Right atrium auricular region (tissue), 2 donors: ENCODE data around the gene LCE7A. TPM values are rescaled to one million over a fixed set of nuclear protein-coding genes. Genes with fewer than 3 reads are reported as not detected.

Source experiments
- DNase-seq: peaks from one replicate; pipeline ENCODE4 v3.0.0-alpha.2; 2019; ENCODE audit warnings: low spot score
- H3K27ac ChIP-seq, 2 donors: fragments of 200-600 bp; sonication (generic); 1 replicate in 1 of 2; 2 replicates in 1 of 2; pipeline ENCODE4 v1.5.1; 2016 to 2019
- H3K27me3 ChIP-seq, 2 donors: fragments of 200-600 bp; sonication (generic); one replicate each; pipeline versions ENCODE4 v1.5.1 to v1.6.0; 2017 to 2019
- H3K36me3 ChIP-seq: fragments of 200-600 bp; sonication (generic); one replicate; pipeline ENCODE4 v1.5.1; 2016
- H3K4me1 ChIP-seq, 2 donors: fragments of 200-600 bp; sonication (generic); one replicate each; pipeline versions ENCODE4 v1.5.1 to v1.6.0; 2017 to 2019
- H3K4me3 ChIP-seq, 2 donors: fragments of 200-600 bp; sonication (generic); 1 replicate in 1 of 2; 2 replicates in 1 of 2; pipeline ENCODE4 v1.5.1; 2017 to 2019; ENCODE audit warnings: mild to moderate bottlenecking in 1 of 2, moderate library complexity in 1 of 2
- H3K9me3 ChIP-seq, 2 donors: fragments of 200-600 bp; sonication (generic); one replicate each; pipeline ENCODE4 v1.5.1; 2019
- CTCF ChIP-seq, 2 donors: fragments of 200-600 bp; sonication (generic); IDR thresholded peaks; one replicate each; pipeline ENCODE4 v1.5.1; 2019; ENCODE audit warnings: antibody characterized with exemption in 2 of 2
- total RNA-seq, 2 donors: library from RNA; depleted of rRNA; stranded (reverse); fragments of >200 nt; gene quantifications; one replicate each; pipeline ENCODE4 v1.1.0, GENCODE V29; 2016

The LCE7A gene, protein sequence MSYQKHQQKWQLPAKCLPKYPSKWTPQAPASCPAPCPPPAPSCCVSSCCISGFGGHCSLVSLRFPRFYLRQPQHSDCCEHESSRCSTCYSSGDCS
- total RNA-seq = not detected

- no peak for DNase-seq
- no peaks in the 10 kb centered on the region for H3K4me1 ChIP-seq
- H3K27me3 ChIP-seq = no peaks in the 10 kb centered on the region
- no peaks in the 10 kb centered on the region for H3K9me3 ChIP-seq
- TF ChIP-seq CTCF (IDR thresholded peaks at IDR 0.05) = no peak
- no peak within 1 kb of the TSS for H3K27ac ChIP-seq
- H3K36me3 ChIP-seq = no peaks in the 10 kb centered on the region
- H3K4me3 ChIP-seq = no peak within 1 kb of the TSS
These were observed at the start of gene LCE7A for GRCh38 chr1:152859696-152860095. Gene LCE7A (plus strand): TSS chr1:152859996. CDS start chr1:152860698, 702 bp downstream.

GRCh38 chr1:152811050-152811449 is 48.7 kb upstream of the LCE7A start:
- H3K36me3 ChIP-seq = no peaks in the 10 kb centered on the region
- no peak for DNase-seq
- H3K27ac ChIP-seq = no peak overlapping the region
- no peak for TF ChIP-seq CTCF (IDR thresholded peaks at IDR 0.05)
- no peaks in the 10 kb centered on the region for H3K4me1 ChIP-seq
- H3K9me3 ChIP-seq = no peaks in the 10 kb centered on the region
- no peaks in the 10 kb centered on the region for H3K27me3 ChIP-seq
- no peak overlapping the region for H3K4me3 ChIP-seq

GRCh38 chr1:152811671-152812070 is 48.1 kb upstream of the LCE7A start, which contains the start of gene LCE1B:
Gene LCE1B (plus strand): TSS chr1:152811971. CDS start chr1:152812447, 476 bp downstream.
- Histone ChIP-seq H3K27me3 (no peaks in the 10 kb centered on the region), H3K9me3 (no peaks in the 10 kb centered on the region), H3K4me1 (no peaks in the 10 kb centered on the region), H3K4me3 (no peak within 1 kb of the TSS), H3K36me3 (no peaks in the 10 kb centered on the region), H3K27ac (no peak within 1 kb of the TSS)
- no peak for TF ChIP-seq CTCF (IDR thresholded peaks at IDR 0.05)
- no peak for DNase-seq

GRCh38 chr1:152817309-152817708 is 42.5 kb upstream of the LCE7A start:
- no peak overlapping the region for H3K27ac ChIP-seq
- no peaks in the 10 kb centered on the region for H3K9me3 ChIP-seq
- TF ChIP-seq CTCF (IDR thresholded peaks at IDR 0.05) = no peak
- no peak overlapping the region for H3K4me3 ChIP-seq
- H3K27me3 ChIP-seq = no peaks in the 10 kb centered on the region
- no peaks in the 10 kb centered on the region for H3K36me3 ChIP-seq
- no peaks in the 10 kb centered on the region for H3K4me1 ChIP-seq
- DNase-seq = no peak

- no peak for TF ChIP-seq CTCF (IDR thresholded peaks at IDR 0.05)
- no peaks in the 10 kb centered on the region for H3K27me3 ChIP-seq
- DNase-seq = no peak
- H3K4me3 ChIP-seq = no peak overlapping the region
- H3K27ac ChIP-seq = no peak overlapping the region
- no peaks in the 10 kb centered on the region for H3K36me3 ChIP-seq
- H3K9me3 ChIP-seq = no peaks in the 10 kb centered on the region
- no peaks in the 10 kb centered on the region for H3K4me1 ChIP-seq
These were observed 36.5 kb upstream of the LCE7A start for GRCh38 chr1:152823294-152823693.

DNA sequence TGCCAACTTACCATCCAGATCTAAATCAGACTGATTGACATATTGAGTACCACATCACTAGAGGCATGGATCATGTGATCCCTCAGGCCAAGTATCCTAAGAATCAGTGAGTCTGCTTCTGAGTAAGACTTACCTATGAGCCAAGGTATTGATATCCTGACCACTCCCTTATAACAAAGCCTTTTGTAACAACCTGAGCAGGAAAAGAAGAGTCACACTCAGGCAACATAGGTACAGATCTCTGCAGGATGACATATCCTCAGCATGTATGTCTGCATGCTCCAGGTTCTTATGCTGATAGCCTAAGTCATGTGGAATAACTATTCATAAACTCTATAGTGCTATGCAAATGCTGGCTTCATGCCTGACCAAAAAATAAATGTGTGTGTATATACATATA is 34.8 kb upstream of the LCE7A start:
- no peak overlapping the region for H3K27ac ChIP-seq
- H3K27me3 ChIP-seq = no peaks in the 10 kb centered on the region
- no peak overlapping the region for H3K4me3 ChIP-seq
- no peak for DNase-seq
- no peaks in the 10 kb centered on the region for H3K36me3 ChIP-seq
- H3K9me3 ChIP-seq = no peaks in the 10 kb centered on the region
- no peaks in the 10 kb centered on the region for H3K4me1 ChIP-seq
- no peak for TF ChIP-seq CTCF (IDR thresholded peaks at IDR 0.05)
